Endothelial cell (in vitro differentiated cells): ENCODE measurements around the gene FBXO9. TPM values are rescaled to one million over a fixed set of nuclear protein-coding genes. Genes with fewer than 3 reads are reported as not detected.
"Not testable (repeated sequence)": the region's sequence is repeated elsewhere in the genome, so short reads cannot be mapped to it uniquely, and the experiment has no call there.

Source experiments
- DNase-seq: peaks from one replicate; pipeline ENCODE4 v3.0.0; 2021; ENCODE audit warnings: low spot score
- H3K27ac Mint-ChIP-seq: one replicate; pipeline ENCODE4 v1.8.0; 2021; ENCODE audit warnings: mixed read lengths, inconsistent platforms; ENCODE audit not compliant: unreplicated experiment
- H3K27me3 Mint-ChIP-seq: one replicate; pipeline ENCODE4 v1.8.0; 2021; ENCODE audit warnings: mild to moderate bottlenecking, moderate library complexity, mixed read lengths, inconsistent platforms; ENCODE audit not compliant: unreplicated experiment
- H3K36me3 Mint-ChIP-seq: one replicate; pipeline ENCODE4 v1.8.0; 2021; ENCODE audit warnings: mild to moderate bottlenecking, low read depth, mixed read lengths, inconsistent platforms; ENCODE audit not compliant: unreplicated experiment
- H3K4me1 Mint-ChIP-seq: one replicate; pipeline ENCODE4 v1.8.0; 2021; ENCODE audit warnings: mild to moderate bottlenecking, mixed read lengths, inconsistent platforms; ENCODE audit not compliant: unreplicated experiment
- H3K4me3 Mint-ChIP-seq: one replicate; pipeline ENCODE4 v1.8.0; 2021; ENCODE audit warnings: mild to moderate bottlenecking, mixed read lengths, inconsistent platforms; ENCODE audit not compliant: unreplicated experiment
- H3K9me3 Mint-ChIP-seq: one replicate; pipeline ENCODE4 v1.8.0; 2021; ENCODE audit warnings: mixed read lengths, inconsistent platforms; ENCODE audit not compliant: unreplicated experiment
- total RNA-seq: library from RNA; stranded (reverse); fragmentation: NEBNext Ultra II Directional; extraction: Animal tissue kit (Norgen Biotek cat#: 25700); gene quantifications from one replicate; pipeline ENCODE4 v1.2.1, GENCODE V29; 2021; ENCODE audit not compliant: unreplicated experiment
- TF ChIP-seq, protein P1 (sequence below): fragments of 200-600 bp; sonication (generic); IDR thresholded peaks from one replicate; pipeline ENCODE4 v1.5.0; 2021; ENCODE audit warnings: antibody characterized with exemption; ENCODE audit not compliant: unreplicated experiment

Gene FBXO9
- total RNA-seq, 1 donor from 2014 or later: 61.5 TPM

GRCh38 chr6:53059648-53060589, 5.3 kb upstream of the FBXO9 start:
- TF ChIP-seq, protein P1, sequence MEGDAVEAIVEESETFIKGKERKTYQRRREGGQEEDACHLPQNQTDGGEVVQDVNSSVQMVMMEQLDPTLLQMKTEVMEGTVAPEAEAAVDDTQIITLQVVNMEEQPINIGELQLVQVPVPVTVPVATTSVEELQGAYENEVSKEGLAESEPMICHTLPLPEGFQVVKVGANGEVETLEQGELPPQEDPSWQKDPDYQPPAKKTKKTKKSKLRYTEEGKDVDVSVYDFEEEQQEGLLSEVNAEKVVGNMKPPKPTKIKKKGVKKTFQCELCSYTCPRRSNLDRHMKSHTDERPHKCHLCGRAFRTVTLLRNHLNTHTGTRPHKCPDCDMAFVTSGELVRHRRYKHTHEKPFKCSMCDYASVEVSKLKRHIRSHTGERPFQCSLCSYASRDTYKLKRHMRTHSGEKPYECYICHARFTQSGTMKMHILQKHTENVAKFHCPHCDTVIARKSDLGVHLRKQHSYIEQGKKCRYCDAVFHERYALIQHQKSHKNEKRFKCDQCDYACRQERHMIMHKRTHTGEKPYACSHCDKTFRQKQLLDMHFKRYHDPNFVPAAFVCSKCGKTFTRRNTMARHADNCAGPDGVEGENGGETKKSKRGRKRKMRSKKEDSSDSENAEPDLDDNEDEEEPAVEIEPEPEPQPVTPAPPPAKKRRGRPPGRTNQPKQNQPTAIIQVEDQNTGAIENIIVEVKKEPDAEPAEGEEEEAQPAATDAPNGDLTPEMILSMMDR: no peak
- Mint-ChIP-seq H3K4me3 (peak overlapping the region; percentile 97), H3K36me3 (peaks cover 5% of the 10 kb centered on the region), H3K27me3 (peaks cover 12% of the 10 kb centered on the region), H3K27ac (peak overlapping the region; percentile 94), H3K4me1 (peaks cover 52% of the 10 kb centered on the region), H3K9me3 (no peaks in the 10 kb centered on the region)
- DNase-seq: no peak

- H3K27ac Mint-ChIP-seq: peak overlapping the region; percentile 42
- peak overlapping the region; percentile 88 for H3K4me3 Mint-ChIP-seq
- peaks cover 41% of the 10 kb centered on the region for H3K4me1 Mint-ChIP-seq
- peaks cover 14% of the 10 kb centered on the region for H3K27me3 Mint-ChIP-seq
- no peaks in the 10 kb centered on the region for H3K9me3 Mint-ChIP-seq
- DNase-seq: no peak
- peaks cover 5% of the 10 kb centered on the region for H3K36me3 Mint-ChIP-seq
- TF ChIP-seq, protein P1: no peak
Measured at GRCh38 chr6:53062169-53062539, 3.0 kb upstream of the FBXO9 start.

GRCh38 chr6:53064255-53064654, 949 bp upstream of the FBXO9 start:
- DNase-seq, H3K27ac Mint-ChIP-seq, H3K36me3 Mint-ChIP-seq, H3K9me3 Mint-ChIP-seq: not testable (repeated sequence)
- Mint-ChIP-seq H3K4me1 (peaks cover 28% of the 10 kb centered on the region), H3K4me3 (peak overlapping the region; percentile 99), H3K27me3 (peaks cover 14% of the 10 kb centered on the region)

DNA sequence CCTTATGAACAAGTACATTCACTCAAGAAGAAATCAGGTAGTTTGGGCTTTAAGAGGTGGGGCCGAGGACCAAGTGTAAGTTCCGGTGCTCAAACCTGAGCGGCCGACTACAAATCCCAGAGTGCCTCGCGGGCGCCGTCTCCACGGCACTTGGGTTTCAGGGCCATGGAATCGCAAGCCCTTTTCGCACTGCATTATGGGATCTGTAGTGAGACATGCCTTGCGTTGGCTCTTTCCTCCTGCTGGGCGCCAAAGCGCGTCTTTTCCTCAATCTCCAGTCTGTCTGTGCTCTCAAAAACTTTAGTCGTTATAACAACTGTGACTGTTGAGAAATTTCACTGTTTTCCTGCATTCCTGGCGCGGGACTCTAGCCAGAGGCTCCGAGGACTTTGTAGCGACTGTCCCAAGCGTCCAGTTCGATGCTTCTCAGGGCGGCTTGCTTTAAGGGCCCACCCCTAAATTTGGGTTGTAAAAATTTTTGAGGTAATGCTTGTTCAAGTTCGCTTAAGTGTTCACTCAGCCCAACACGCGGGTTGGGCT, 408 bp upstream of the FBXO9 start:
- peaks cover 23% of the 10 kb centered on the region for H3K4me1 Mint-ChIP-seq

DNA sequence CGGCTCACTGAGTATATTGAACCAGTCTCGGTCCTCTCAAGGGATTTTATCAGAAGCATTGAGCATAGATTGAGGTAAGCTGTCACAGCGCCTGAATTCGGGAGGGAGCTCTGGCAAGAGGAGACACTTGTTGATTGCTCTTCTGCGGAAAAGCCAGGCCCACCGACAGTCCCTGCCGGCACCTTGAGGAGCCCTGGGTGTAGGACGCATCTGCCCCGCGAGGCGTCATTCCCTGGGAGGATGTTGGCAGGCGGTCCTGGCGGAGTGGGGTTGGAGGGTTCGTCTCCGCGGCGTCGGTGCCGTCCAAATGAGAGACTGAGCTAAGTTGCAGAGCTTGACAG, 843 bp downstream of the FBXO9 start:
- TF ChIP-seq, protein P1: no peak
- Mint-ChIP-seq H3K9me3 (no peaks in the 10 kb centered on the region), H3K36me3 (peaks cover under 1% of the 10 kb centered on the region), H3K27ac (peak overlapping the region; percentile 71), H3K4me3 (peak overlapping the region; percentile 93), H3K4me1 (peaks cover 10% of the 10 kb centered on the region), H3K27me3 (peaks cover 7% of the 10 kb centered on the region)
- peak; percentile 30 for DNase-seq

More for the DNA sequence above, 408 bp upstream of the FBXO9 start:
- H3K27me3 Mint-ChIP-seq: peaks cover 12% of the 10 kb centered on the region
- H3K27ac Mint-ChIP-seq: no peak overlapping the region
- TF ChIP-seq, protein P1: no peak
- DNase-seq: peak; percentile 89
- peak overlapping the region; percentile 99 for H3K4me3 Mint-ChIP-seq
- H3K9me3 Mint-ChIP-seq: no peaks in the 10 kb centered on the region
- peaks cover 5% of the 10 kb centered on the region for H3K36me3 Mint-ChIP-seq
